GM19438 (cell line): ENCODE data around the gene CD300A.
A peak's percentile ranks its signal among the peaks of the same experiment; 100 is the strongest.

Experiments
- ATAC-seq: cut with Tn5 transposase; IDR thresholded peaks from one replicate; pipeline ENCODE4 v1.9.1; 2021; ENCODE audit warnings: low read depth; ENCODE audit not compliant: unreplicated experiment

Gene CD300A

DNA sequence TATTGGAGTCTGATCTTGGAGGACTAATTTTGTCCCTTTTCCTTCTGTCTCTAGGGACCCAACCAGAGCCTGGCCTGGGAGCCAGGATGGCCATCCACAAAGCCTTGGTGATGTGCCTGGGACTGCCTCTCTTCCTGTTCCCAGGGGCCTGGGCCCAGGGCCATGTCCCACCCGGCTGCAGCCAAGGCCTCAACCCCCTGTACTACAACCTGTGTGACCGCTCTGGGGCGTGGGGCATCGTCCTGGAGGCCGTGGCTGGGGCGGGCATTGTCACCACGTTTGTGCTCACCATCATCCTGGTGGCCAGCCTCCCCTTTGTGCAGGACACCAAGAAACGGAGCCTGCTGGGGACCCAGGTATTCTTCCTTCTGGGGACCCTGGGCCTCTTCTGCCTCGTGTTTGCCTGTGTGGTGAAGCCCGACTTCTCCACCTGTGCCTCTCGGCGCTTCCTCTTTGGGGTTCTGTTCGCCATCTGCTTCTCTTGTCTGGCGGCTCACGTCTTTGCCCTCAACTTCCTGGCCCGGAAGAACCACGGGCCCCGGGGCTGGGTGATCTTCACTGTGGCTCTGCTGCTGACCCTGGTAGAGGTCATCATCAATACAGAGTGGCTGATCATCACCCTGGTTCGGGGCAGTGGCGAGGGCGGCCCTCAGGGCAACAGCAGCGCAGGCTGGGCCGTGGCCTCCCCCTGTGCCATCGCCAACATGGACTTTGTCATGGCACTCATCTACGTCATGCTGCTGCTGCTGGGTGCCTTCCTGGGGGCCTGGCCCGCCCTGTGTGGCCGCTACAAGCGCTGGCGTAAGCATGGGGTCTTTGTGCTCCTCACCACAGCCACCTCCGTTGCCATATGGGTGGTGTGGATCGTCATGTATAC, 26.5 kb upstream of the CD300A start:
- no peak for ATAC-seq

DNA sequence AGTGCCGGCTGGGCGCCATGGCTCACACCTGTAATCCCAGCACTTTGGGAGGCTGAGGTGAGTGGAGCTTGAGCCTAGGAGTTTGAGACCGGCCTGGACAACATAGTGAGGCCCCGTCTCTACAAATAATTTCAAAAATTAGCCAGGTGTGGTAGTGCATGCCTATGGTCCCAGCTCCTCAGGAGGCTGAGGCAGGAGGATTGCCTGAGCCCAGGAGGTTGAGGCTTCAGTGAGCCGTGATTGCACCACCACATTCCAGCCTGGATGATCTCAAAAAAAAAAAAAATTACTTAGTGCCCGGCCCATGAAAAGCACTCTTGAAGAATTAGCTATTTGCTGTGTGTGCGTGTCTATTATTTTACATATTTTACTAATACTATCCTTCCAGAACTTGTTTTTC, 24.9 kb upstream of the CD300A start:
- ATAC-seq = no peak

GRCh38 chr17:74442291-74442669, 24.2 kb upstream of the CD300A start:
- no peak for ATAC-seq

DNA sequence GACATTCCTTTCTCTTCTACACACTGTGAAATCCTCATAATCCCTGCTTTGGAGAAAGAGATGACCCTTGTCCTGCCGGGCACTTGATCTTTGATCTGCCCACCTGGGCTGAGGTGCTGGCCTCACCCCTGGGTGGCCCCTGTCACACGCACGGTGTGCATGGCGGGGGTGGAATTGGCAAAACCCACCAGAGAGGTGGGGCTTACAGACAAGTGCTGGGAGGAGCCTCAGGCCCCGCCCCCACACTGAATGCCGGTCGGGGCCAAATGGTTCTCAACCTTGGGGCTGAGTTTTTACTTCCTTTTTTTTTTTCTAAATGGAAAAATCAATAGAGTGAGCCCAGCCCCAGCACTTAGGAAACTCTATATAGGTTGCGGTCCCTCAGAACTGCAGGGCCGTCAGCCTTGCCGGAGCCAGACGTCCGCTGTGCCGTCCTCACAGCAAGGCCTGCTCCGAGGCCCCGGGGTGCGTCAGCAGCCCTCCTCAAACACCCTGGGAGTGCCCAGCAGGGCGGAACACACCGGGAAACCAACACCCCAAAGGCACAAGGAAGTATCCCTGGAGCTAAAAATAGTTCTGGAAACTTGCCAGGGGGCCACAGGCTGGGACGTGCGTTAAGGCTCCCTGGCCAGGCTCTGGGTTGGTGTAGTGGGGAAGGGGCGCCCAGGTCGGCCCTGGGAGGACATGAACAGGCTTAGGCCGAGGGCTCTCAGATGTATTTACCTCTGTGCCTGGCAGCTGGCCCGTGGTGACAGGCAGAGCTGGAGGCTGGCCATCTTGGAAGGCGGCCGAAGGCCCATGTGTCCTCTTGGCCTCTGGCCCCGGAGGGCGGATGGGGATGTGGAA, 23.5 kb upstream of the CD300A start:
- peak; percentile 69 for ATAC-seq

DNA sequence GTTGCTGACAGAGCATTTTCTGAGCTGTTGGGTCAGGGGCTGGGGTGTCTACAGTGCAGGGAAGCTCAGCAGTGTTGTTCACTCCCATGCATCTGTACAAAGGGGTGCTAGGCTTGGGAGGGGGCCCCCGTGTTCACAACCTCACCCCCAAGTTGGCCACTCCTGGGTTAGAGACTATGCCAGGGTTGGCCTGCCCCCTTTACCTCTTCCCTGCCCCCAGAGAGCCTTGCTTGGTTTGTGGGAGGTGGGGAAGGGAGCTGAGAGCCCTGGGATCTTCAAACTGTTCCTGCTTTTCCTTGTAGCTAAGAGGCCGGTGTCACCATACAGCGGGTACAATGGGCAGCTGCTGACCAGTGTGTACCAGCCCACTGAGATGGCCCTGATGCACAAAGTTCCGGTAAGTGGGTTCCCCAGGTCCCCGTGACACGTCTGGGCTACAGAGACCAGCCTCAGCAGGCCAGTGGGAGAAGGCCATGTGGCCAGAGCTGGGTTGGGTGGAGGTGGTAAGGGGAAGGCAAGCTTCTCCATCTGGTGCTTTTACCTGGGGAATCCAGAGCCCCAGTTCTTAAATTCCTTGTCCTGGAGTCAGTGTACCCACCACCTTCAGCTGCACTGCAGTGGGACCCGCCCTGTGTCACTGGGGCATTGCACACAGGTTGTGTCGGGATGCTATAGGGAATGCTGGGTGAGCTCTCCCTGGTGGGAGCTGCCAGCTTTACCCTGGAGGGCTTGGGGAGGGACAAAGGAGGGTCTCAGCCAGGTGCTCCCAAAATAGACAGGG, 22.7 kb upstream of the CD300A start:
- no peak for ATAC-seq

DNA sequence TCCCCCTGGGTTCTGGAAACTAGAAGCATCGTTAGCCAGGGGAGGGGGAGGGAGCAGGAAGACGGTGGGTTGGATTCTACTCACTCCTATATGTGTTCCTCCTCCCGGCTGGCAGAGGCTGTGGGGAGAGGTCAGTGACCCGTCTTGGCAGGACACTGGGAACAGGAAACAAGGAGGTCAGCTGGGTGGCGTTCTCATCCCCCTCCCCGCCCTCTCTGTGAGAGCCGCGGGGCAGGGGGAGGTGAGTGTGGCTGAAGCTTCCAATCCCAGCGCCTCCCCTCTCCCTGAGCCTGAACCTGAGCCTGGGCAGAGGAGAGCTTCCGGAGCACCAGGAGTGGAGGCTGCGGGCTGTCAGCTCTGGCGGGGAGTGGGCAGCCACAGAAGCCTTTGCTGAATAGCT, 22.0 kb upstream of the CD300A start:
- ATAC-seq = no peak

- ATAC-seq = no peak
These were observed 21.3 kb upstream of the CD300A start for GRCh38 chr17:74445158-74445557.

DNA sequence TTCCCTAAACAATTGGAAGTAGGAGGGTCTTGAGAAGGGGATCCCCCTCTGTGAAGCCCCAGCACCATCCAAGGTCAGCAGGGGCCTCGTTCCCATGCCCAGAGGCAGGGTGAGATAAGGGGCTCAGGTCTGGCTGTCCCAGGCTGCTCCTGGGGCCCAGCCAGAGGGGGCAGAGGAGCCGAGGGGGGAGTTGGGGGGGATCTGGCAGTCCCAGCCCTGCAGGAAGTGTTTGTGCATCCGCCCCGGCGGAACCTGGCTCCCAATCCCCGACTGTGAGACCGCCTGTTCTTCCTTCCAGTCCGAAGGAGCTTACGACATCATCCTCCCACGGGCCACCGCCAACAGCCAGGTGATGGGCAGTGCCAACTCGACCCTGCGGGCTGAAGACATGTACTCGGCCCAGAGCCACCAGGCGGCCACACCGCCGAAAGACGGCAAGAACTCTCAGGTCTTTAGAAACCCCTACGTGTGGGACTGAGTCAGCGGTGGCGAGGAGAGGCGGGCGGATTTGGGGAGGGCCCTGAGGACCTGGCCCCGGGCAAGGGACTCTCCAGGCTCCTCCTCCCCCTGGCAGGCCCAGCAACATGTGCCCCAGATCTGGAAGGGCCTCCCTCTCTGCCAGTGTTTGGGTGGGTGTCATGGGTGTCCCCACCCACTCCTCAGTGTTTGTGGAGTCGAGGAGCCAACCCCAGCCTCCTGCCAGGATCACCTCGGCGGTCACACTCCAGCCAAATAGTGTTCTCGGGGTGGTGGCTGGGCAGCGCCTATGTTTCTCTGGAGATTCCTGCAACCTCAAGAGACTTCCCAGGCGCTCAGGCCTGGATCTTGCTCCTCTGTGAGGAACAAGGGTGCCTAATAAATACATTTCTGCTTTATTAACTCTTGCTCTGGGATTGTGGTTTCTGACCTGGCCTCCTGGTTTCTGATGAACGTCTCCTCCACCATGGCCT, 19.6 kb upstream of the CD300A start:
- no peak for ATAC-seq

GRCh38 chr17:74447628-74448159, 18.7 kb upstream of the CD300A start:
- no peak for ATAC-seq

GRCh38 chr17:74448756-74449155, 17.7 kb upstream of the CD300A start:
- no peak for ATAC-seq

DNA sequence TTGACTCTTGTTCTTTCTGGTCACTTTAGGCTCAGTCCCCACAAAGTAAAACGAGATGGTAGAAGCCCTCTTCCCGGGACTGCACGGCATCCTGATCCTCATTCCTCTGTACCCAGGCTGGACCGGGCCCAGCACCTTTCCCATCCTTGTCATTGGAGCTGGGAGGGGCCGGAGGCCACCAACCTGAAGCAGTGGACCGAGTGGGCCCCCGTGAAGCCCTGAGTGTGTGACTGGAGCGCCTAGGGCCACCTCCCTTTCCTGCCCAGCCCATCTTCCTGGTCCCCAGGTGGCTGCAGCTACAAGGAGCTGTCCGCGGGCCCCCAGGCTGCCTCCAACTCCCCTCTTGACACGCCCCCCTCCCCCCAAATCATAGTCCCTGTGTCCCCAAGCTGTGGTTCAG, 17.1 kb upstream of the CD300A start:
- ATAC-seq = no peak

GRCh38 chr17:74449773-74450172, 16.7 kb upstream of the CD300A start:
- no peak for ATAC-seq

DNA sequence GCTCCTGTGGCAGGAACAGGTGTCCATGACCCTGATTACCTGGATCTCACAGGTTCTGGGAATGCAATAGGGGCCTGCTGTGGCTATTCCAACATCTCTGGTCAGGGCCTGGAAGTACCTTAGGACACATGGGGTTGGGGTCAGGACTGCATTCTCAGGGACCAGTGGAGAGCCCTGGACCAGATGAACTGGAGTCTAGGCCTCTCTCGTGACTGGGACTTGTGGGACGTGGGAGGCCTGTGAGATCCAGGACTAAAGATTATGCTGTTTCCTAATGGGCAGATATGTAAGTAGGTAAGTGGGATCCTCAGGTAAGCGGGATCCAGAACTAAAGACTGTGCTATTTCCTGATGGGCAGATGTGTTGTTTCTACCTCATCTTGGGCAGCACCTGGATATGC, 16.2 kb upstream of the CD300A start:
- ATAC-seq = no peak

- no peak for ATAC-seq
These were observed 15.5 kb upstream of the CD300A start for GRCh38 chr17:74450925-74451403.

GRCh38 chr17:74451557-74451956, 14.9 kb upstream of the CD300A start:
- no peak for ATAC-seq

DNA sequence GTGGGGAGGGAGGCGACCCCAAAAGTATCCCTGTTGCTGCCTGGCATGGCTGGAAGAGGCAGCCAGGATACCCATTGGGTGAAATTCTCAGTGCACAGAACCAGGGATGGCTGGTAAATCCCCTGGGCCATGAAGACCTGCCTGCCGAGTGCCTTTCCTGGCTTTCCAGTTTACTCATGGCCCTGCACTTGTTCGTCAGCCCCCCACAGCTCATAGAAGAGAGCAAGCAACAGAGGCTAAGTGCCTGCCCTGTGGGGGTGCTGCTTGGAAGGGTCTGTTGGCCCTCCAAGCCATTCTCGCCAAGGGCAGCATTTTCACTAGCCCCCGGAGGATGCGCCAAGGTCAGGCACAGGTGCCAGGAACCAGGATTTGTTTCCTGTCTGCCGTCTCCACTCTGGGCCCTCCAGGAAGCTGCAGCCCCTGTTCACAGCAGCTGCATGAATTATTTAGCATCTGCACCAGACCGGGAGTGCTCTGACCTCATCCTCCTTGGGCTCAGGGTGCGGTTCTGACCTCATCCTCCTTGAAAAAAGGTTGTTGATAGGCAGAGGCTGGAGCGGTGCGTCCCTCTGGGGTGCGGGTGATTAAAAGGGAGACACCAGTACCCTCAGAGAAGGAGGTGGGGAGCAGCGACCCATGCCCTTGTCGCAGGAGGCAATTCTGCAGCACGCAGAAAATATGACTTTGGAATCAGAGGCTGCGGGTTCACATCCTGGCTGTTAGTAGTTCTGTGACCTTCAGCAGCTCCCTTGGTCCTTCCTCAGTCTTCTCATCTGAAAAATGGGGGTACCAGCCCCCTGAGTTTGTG, 14.2 kb upstream of the CD300A start:
- no peak for ATAC-seq

DNA sequence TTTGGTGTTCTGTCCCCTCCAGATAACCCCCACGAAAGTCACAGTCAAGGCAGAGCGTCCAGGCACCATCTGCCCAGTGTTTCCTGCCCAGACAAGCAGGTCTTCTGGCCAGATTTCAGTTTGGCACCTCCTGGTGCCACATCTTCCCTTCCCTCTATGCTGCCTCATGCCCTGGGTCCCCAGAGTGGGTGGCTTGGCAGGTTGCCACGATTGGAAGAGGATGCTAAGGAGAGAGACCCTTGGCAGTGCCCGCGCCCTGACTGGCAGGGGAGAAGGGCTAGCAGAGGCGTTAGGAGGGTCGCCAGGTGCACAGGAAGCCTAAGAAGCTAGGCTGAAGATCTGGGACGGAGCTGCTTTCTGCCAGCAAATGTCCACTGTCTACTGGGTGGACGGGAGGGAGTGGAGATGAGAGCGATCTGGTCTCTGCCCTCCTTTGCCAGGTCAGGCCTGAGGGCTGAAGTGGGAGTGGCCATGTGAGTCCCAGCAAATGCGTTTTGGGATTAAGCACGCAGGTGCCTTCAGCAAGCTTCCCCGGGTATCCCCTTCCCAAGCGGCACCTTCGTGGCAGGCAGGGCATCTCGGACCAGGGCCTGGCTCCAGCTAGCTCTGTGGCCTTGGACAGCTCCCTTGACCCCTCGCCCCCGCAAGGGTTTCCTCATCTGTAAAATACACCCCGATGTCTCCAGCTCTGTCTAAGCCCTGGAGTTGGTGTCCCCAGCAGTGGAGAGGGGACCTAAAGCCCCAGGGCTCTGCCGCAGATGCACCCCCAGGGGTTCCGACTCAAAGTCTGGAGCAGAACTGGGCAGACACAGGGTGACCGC, 13.4 kb upstream of the CD300A start:
- ATAC-seq = no peak

GRCh38 chr17:74453665-74454196, 12.7 kb upstream of the CD300A start:
- no peak for ATAC-seq
